Measurements from ENCODE around the gene PHF2. TPM values are rescaled to one million over a fixed set of nuclear protein-coding genes. Genes with fewer than 3 reads are reported as not detected.

The PHF2 gene
- total and polyA plus RNA-seq, 2 experiments from 2014 or later: 4.3 to 11.8 TPM

GRCh38 chr9:93536167-93536566 lies 40.2 kb upstream of the PHF2 start:
- Mint-ChIP-seq H3K36me3 (ENCODE audit: low read depth) (peaks cover 40% of the 10 kb centered on the region), H3K27me3 (ENCODE audit: insufficient read depth, low read depth, poor library complexity) (peaks cover 9% of the 10 kb centered on the region), H3K9me3 (no peaks in the 10 kb centered on the region), H3K27ac (no peak overlapping the region), H3K4me3 (no peak overlapping the region), H3K4me1 (peaks cover 5% of the 10 kb centered on the region; the same call in 2 of the 3 replicates)
- ATAC-seq: no peak
- Histone ChIP-seq H3K27me3 (ENCODE audit: insufficient read depth) (no peaks in the 10 kb centered on the region), H3K36me3 (ENCODE audit: insufficient read depth) (peaks cover 25% of the 10 kb centered on the region), H2AFZ (no peak overlapping the region), H3K4me3 (no peak overlapping the region), H3K9me2 (ENCODE audit: insufficient read depth) (0 out of 2 replicates have a peak, but pooled peaks cover 7% of the 10 kb centered on the region), H3K4me2 (no peak overlapping the region), H3F3A (replicated peaks; ENCODE audit: low read depth) (no peaks in the 10 kb centered on the region), H4K20me1 (replicated peaks; ENCODE audit: insufficient read depth) (peaks cover 10% of the 10 kb centered on the region), H3K27ac (ENCODE audit: low read depth) (no peak overlapping the region), H3K79me2 (replicated peaks; ENCODE audit: insufficient read depth) (peaks cover 23% of the 10 kb centered on the region), H3K4me1 (ENCODE audit: insufficient read depth) (no peaks in the 10 kb centered on the region)
- no peak for TF ChIP-seq POLR2AphosphoS5 (IDR thresholded peaks at IDR 0.05; ENCODE audit: low read depth)
- no peak for TF ChIP-seq CTCF (conservative IDR thresholded peaks at IDR 0.05; ENCODE audit: low read depth in 2 of 2)
- no peak for TF ChIP-seq STAT1 (IDR thresholded peaks at IDR 0.05; ENCODE audit: unreplicated experiment)
- TF ChIP-seq ETS1 (IDR thresholded peaks at IDR 0.05): no peak
- no peak for TF ChIP-seq CREB1 (CRISPR knock-in tag; IDR thresholded peaks at IDR 0.05; ENCODE audit: low read depth)
- TF ChIP-seq ZNF331 (CRISPR knock-in tag; IDR thresholded peaks at IDR 0.05; ENCODE audit: low read depth): no peak
- no peak for TF ChIP-seq EZH2phosphoT487 (IDR thresholded peaks at IDR 0.05; ENCODE audit: unreplicated experiment)
- TF ChIP-seq EZH2 (IDR thresholded peaks at IDR 0.05; ENCODE audit: low read depth, unreplicated experiment): no peak
- TF ChIP-seq ZNF462 (CRISPR knock-in tag; IDR thresholded peaks at IDR 0.05): no peak
- no peak for TF ChIP-seq ZNF114 (CRISPR knock-in tag; IDR thresholded peaks at IDR 0.05)
- TF ChIP-seq REST (IDR thresholded peaks at IDR 0.05; ENCODE audit: unreplicated experiment): no peak
- TF ChIP-seq NANOG (IDR thresholded peaks at IDR 0.05; ENCODE audit: borderline replicate concordance): no peak
- no peak for TF ChIP-seq JUNB (IDR thresholded peaks at IDR 0.05; ENCODE audit: unreplicated experiment)
- no peak for DNase-seq (ENCODE audit: low spot score)
